K562 (cell line): ENCODE results near the gene ZNF385D. TPM values are rescaled to one million over a fixed set of nuclear protein-coding genes. Genes with fewer than 3 reads are reported as not detected.

ENCODE experiments used
- ATAC-seq: fragments of 200-7000 bp; cut with Tn5 transposase; 3 replicates; pipeline ENCODE4 v1.9.1; 2020; ENCODE audit warnings: moderate library complexity
- BruUV-seq: library from RNA; stranded (reverse); fragments of 400-500 nt; replicated peaks from 2 replicates; lab custom pipeline; 2021; lab: Mats Ljungman, UMichigan
- CTCF ChIA-PET: fragments of 300-600 bp; formaldehyde crosslinking; extraction: SDS; loops from one replicate; lab custom pipeline; 2021; ENCODE audit warnings: low intra/inter-chr PET ratio; lab: Yijun Ruan, JAX
- POLR2A ChIA-PET: fragments of 300-600, 350-650 bp; sonication (Branson Sonifier 250); formaldehyde crosslinking; extraction: SDS; loops from one replicate; lab custom pipeline; 2021; ENCODE audit warnings: antibody characterized with exemption, inconsistent platforms; lab: Yijun Ruan, JAX
- DNase-seq, 4 experiments: peaks; one replicate each; pipeline versions ENCODE4 v3.0.0 to v3.0.0-alpha.2; 2011 to 2018; ENCODE audit warnings: low spot score in 3 of 4, mixed read lengths in 3 of 4; ENCODE audit errors: extremely low read depth in 1 of 4
- FAIRE-seq: peaks from 2 replicates; lab custom pipeline; 2011; peaks lifted over from hg19 to GRCh38; lab: Jason Lieb, UNC
- H2AFZ ChIP-seq: 2 replicates; pipeline ENCODE4 v1.6.0; 2011; ENCODE audit warnings: low read depth, low read length, control low read depth, inconsistent platforms
- H3K27ac ChIP-seq: fragments of 200-600 bp; 3 replicates; pipeline ENCODE4 v1.8.0; 2011; ENCODE audit warnings: low read depth, mild to moderate bottlenecking, control low read depth, inconsistent platforms, low read length, moderate library complexity, mixed read lengths; ENCODE audit errors: extremely low read depth
- H3K27me3 ChIP-seq, 2 experiments: fragments of 300-600 bp in 1 of 2; 2 replicates in 1 of 2; 3 replicates in 1 of 2; pipeline versions ENCODE4 v1.6.0 to v1.8.0; 2011; ENCODE audit warnings: inconsistent platforms in 2 of 2, low read length in 2 of 2, mild to moderate bottlenecking in 1 of 2, mixed read lengths in 1 of 2, moderate library complexity in 1 of 2; ENCODE audit not compliant: control insufficient read depth in 2 of 2, insufficient read depth in 2 of 2
- H3K36me3 ChIP-seq: fragments of 300-600 bp; 3 replicates; pipeline ENCODE4 v1.8.0; 2011; ENCODE audit warnings: mild to moderate bottlenecking, low read length, inconsistent platforms; ENCODE audit not compliant: control insufficient read depth, insufficient read depth
- H3K4me1 ChIP-seq, 2 experiments: fragments of 200-600 bp in 1 of 2; replicated peaks in 1 of 2; 2 replicates in 1 of 2; 3 replicates in 1 of 2; pipeline versions ENCODE4 v1.5.1 to v1.8.0; 2011; ENCODE audit warnings: inconsistent platforms in 2 of 2, low read length in 2 of 2, mild to moderate bottlenecking in 1 of 2, mixed read lengths in 1 of 2, moderate library complexity in 1 of 2; ENCODE audit not compliant: control insufficient read depth in 2 of 2, insufficient read depth in 2 of 2
- H3K4me2 ChIP-seq: 2 replicates; pipeline ENCODE4 v1.6.1; 2011; ENCODE audit warnings: low read length, control low read depth, inconsistent platforms, mixed read lengths; ENCODE audit not compliant: insufficient read depth
- H3K4me3 ChIP-seq: fragments of 200-600 bp; sonication (generic), shearing (Covaris generic); 2 replicates; pipeline ENCODE4 v1.5.1; 2016; ENCODE audit warnings: control low read depth, inconsistent platforms
- H3K79me2 ChIP-seq: fragments of 200-600 bp; 3 replicates; pipeline ENCODE4 v1.8.0; 2011; ENCODE audit warnings: low read length, inconsistent platforms; ENCODE audit not compliant: control insufficient read depth, insufficient read depth
- H3K9ac ChIP-seq, 2 experiments: 2 replicates each; pipeline versions ENCODE4 v1.6.0 to v1.6.1; 2011; ENCODE audit warnings: low read depth in 2 of 2, low read length in 2 of 2, control low read depth in 1 of 2, inconsistent platforms in 1 of 2, mild to moderate bottlenecking in 1 of 2, mixed read lengths in 1 of 2; ENCODE audit not compliant: insufficient read depth in 1 of 2
- H3K9me1 ChIP-seq: one replicate; pipeline ENCODE4 v1.6.0; 2011; ENCODE audit warnings: inconsistent platforms, mild to moderate bottlenecking, low read length, moderate library complexity; ENCODE audit not compliant: control insufficient read depth, insufficient read depth
- H3K9me3 ChIP-seq: replicated peaks from 2 replicates; pipeline ENCODE4 v1.5.1; 2011; ENCODE audit warnings: low read depth, low read length, inconsistent platforms; ENCODE audit not compliant: control insufficient read depth, insufficient read depth
- H4K20me1 ChIP-seq: replicated peaks from 2 replicates; pipeline ENCODE4 v1.6.1; 2011; ENCODE audit warnings: low read length, inconsistent platforms, mixed read lengths; ENCODE audit not compliant: control insufficient read depth, insufficient read depth
- FOXP1 ChIP-seq: sonication (generic); formaldehyde crosslinking; IDR thresholded peaks from 2 replicates; pipeline ENCODE4 v1.8.0; 2022; ENCODE audit warnings: mild to moderate bottlenecking, missing genetic modification reagents
- RBM25 ChIP-seq: fragments of 200-400 bp; formaldehyde crosslinking; IDR thresholded peaks from 2 replicates; pipeline ENCODE4 v1.6.1; 2018; ENCODE audit warnings: low read length, low read depth, moderate library complexity; ENCODE audit not compliant: severe bottlenecking
- WGBS: fragments of 100-300 bp; shearing (Covaris generic); methylation state at CpG from one replicate; pipeline ENCODE4 v1.1.6; 2016; ENCODE audit warnings: low coverage, mixed read lengths; ENCODE audit not compliant: insufficient coverage; ENCODE audit errors: missing lambda C conversion rate; 5-methylcytosine and 5-hydroxymethylcytosine counted together
- in situ Hi-C: fragments of 300-500 bp; cut with MboI; formaldehyde crosslinking; loops from 4 replicates; pipeline ENCODE4 v1.15.0; 2018; ENCODE audit warnings: inconsistent platforms, mixed read lengths
- intact Hi-C: fragments of 100-400 bp; cut with micrococcal nuclease; formaldehyde crosslinking; loops from 2 replicates; pipeline ENCODE4 v1.14.2; 2022
- polyA plus RNA-seq, 8 experiments: library from polyadenylated mRNA; depleted of rRNA in 4 of 8; stranded (reverse) in 5 of 8; unstranded in 3 of 8; fragments of >200 nt; fragmentation: Nextera tagmentation in 2 of 8; fragmentation: Illumina TruSeq in 1 of 8; extraction: Ambion mirVana in 2 of 8; extraction: Trizol in 1 of 8; gene quantifications; 2 replicates each; pipeline versions ENCODE4 v1.2.1 to v1.2.3, GENCODE V29; 2011 to 2014; ENCODE audit warnings: inconsistent platforms in 1 of 8, missing spikeins in 1 of 8
- total RNA-seq, 7 experiments: library from RNA; depleted of rRNA in 6 of 7; stranded (reverse); fragments of >200 nt in 6 of 7; fragmentation: Illumina TruSeq in 2 of 7; extraction: Trizol in 2 of 7; gene quantifications; 2 replicates each; pipeline versions ENCODE4 v1.2.1 to v1.2.3, GENCODE V29; 2011 to 2021; ENCODE audit warnings: low replicate concordance in 1 of 7
- TF ChIP-seq, protein P1 (sequence below): fragments of 250-450 bp; sonication (Bioruptor Pico); IDR thresholded peaks from 2 replicates; pipeline ENCODE4 v1.8.0; 2021; ENCODE audit warnings: mild to moderate bottlenecking, moderate library complexity

ZNF385D gene
- total and polyA plus RNA-seq, 9 of the 15 experiments (the other 6 are each of a cell fraction or from before 2014, with no cell fraction given) = 0.14 to 1.7 (median 0.51) TPM

- Histone ChIP-seq H2AFZ (no peak overlapping the region), H3K27me3 (no peaks in the 10 kb centered on the region), H3K27ac (no peak overlapping the region), H3K36me3 (no peaks in the 10 kb centered on the region), H3K4me3 (no peak overlapping the region), H3K4me1 (no peaks in the 10 kb centered on the region), H3K79me2 (no peaks in the 10 kb centered on the region), H3K9me3 (no peaks in the 10 kb centered on the region; the same call in 1 of the 2 replicates), H3K9ac (no peak overlapping the region), H3K4me2 (no peak overlapping the region), H4K20me1 (no peaks in the 10 kb centered on the region), H3K9me1 (no peaks in the 10 kb centered on the region)
- BruUV-seq = no TSS peak
- intact Hi-C loops = no loop called here
- in situ Hi-C loops = no loop called here
- ChIA-PET CTCF (no interaction called here), POLR2A (no interaction called here)
- WGBS = 5% methylated on average over 11 of the region's 11 CpGs
- FAIRE-seq (no peak), DNase-seq (no peak), ATAC-seq (no peak)
- TF ChIP-seq RBM25 = no peak
- TF ChIP-seq, protein P1, sequence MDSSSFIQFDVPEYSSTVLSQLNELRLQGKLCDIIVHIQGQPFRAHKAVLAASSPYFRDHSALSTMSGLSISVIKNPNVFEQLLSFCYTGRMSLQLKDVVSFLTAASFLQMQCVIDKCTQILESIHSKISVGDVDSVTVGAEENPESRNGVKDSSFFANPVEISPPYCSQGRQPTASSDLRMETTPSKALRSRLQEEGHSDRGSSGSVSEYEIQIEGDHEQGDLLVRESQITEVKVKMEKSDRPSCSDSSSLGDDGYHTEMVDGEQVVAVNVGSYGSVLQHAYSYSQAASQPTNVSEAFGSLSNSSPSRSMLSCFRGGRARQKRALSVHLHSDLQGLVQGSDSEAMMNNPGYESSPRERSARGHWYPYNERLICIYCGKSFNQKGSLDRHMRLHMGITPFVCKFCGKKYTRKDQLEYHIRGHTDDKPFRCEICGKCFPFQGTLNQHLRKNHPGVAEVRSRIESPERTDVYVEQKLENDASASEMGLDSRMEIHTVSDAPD (CRISPR knock-in tag) = no peak
Measured at GRCh38 chr3:21436835-21437234, 314.2 kb downstream of the ZNF385D start.

DNA sequence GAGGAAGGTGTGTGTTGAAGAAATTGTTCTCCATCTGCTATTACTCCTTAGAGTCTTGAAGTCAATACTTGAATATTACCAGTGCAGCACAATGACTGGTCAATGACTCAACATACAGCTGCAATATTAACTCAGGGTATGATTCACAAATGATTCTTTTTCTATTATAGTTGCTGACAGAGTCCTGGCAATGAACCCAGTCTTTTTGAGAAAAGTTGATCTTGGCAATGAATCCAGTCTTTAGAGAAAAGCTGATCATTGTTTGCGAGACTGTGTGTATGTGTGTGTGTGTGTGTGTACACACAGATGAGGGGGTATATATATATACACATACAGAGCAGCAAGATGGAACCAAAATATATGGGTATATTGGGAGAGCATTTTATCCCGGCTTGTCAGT, 315.1 kb downstream of the ZNF385D start:
- Histone ChIP-seq H3K4me1 (no peaks in the 10 kb centered on the region), H3K9ac (no peak overlapping the region), H3K4me3 (no peak overlapping the region), H3K27ac (no peak overlapping the region), H3K79me2 (no peaks in the 10 kb centered on the region), H3K36me3 (no peaks in the 10 kb centered on the region), H3K9me1 (no peaks in the 10 kb centered on the region), H3K9me3 (no peaks in the 10 kb centered on the region; the same call in 1 of the 2 replicates), H4K20me1 (no peaks in the 10 kb centered on the region), H3K4me2 (no peak overlapping the region), H3K27me3 (no peaks in the 10 kb centered on the region), H2AFZ (no peak overlapping the region)
- TF ChIP-seq FOXP1 (CRISPR knock-in tag) = no peak
- in situ Hi-C loops = no loop called here
- DNase-seq (no peak), ATAC-seq (no peak), FAIRE-seq (no peak)
- ChIA-PET POLR2A (interaction anchor here (0.7 kb wide), 1 partner anchor 643 kb away, joined by 3 read pairs; no protein-coding TSS in a partner anchor), CTCF (no interaction called here)
- WGBS = 13% methylated on average over 2 of the region's 2 CpGs
- intact Hi-C loops = no loop called here
- no TSS peak for BruUV-seq
